NCI-H1417 treated with DMSO at 0.1 percent for 48 hours (cell line): ENCODE results near the gene NT5C3B.
"Not testable (repeated sequence)": the region's sequence is repeated elsewhere in the genome, so short reads cannot be mapped to it uniquely, and the experiment has no call there.

Experiments
- DNase-seq: peaks from one replicate; lab custom pipeline; 2025; lab: John Stamatoyannopoulos, UW

Gene NT5C3B

DNA sequence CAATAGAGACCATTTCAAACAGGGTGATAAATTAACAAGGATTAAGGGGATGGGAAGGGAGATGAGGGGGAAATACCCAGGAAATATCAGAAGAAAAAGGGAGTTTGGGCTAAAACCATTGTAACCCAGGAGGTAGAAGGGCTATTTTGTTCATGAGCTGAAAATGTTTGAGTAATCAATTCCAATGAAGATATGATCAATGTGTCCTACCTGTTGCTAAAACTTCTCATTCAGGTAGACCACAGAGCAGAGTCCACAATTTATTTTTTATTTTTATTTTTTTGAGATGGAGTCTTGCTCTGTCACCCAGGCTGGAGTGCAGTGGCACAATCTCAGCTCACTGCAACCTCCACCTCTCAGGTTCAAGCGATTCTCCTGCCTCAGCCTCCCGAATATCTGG is 3.4 kb upstream of the NT5C3B start:
- DNase-seq, result not testable (repeated sequence)

DNA sequence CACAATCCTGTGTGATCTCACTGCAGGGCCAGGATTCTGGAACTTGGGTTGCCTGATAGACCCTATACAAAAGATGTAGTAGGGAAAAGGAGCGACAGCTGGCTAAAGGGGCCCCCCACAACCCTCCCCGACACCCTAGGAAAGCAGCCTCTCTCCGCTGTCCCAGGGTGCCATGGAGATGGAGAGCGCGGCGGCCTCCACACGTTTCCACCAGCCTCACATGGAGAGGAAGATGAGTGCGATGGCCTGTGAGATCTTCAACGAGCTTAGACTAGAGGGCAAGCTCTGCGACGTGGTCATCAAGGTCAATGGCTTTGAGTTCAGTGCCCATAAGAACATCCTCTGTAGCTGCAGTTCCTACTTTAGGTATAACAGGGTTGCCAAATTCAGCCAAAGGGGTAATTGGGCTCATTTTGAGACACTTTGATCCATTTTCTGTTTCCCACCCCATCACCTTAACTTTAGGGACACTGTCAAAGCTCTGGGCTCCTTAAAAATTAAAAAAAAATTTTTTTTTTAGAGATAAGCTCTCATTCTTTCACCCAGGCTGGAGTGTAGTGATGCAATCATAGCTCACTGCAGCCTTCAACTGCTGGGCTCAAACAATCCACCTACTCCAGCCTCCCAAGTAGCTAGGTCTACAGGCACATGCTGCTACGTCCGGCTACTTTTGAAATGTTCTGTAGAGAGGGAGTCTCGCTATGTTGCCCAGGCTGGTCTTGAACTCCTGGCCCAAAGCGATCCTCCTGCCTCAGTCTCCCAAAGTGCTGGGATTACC is 1.9 kb upstream of the NT5C3B start, which contains the start of gene KLHL10:
Gene KLHL10, plus strand, starts transcription at position 65 of the 778 bp plus-strand sequence. Its CDS starts 108 bp downstream, at position 173.
- DNase-seq, result no peak

DNA sequence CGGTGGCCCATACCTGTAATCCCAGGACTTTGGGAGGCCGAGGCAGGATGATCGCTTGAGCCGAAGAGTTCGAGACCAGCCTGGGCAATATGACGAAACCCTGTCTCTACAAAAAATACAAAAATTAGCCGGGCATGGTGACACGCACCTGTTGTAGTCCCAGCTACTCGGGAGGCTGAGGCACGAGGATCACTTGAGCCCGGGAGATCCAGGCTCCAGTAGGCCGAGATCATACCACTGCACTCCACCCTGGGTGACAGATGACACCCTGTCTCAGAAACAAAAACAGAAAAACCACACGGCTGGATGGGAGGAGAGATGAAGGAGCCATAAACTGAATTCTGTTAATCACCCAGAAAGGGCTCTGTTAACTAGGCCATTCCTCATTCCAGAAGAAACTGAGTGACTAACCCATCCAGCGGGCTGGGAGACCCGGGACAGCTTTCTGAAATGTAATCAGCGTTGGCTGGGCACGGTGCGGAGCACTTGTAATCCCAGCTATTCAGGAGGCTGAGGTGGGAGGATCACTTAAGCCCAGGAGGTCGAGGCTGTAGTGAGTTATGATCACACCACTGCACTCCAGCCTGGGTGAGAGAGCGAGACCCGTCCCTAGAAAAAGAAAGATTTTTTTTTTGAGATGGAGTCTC is 641 bp upstream of the NT5C3B start:
- no peak for DNase-seq

DNA sequence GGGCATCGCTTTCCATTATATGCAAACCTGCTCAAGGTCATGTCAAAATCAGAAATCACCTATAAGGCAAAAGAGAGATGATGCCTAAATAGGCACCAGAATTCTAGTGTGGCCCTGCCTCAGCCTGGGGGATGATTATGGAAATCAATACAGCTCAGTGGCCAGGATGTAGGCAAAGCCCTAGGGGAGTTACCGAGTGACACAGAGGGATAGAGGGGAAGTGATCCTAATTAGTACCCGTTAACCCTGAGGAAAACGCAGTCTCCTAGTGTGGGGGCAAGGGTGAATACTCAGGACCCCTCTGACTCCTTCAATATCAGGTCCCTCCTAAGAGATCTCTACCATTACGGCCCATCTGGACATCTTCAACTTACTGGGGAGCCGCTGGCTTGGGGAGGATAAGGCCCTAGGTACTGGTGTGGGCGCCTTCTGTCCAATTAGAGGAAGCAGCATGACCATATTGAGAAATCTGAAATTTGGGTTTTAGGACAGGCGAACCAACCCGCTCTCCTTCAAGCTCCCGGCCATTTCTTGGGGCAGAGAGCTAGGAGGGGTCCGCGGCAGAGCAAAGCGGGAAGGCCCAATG is 725 bp downstream of the NT5C3B start:
- no peak for DNase-seq

DNA sequence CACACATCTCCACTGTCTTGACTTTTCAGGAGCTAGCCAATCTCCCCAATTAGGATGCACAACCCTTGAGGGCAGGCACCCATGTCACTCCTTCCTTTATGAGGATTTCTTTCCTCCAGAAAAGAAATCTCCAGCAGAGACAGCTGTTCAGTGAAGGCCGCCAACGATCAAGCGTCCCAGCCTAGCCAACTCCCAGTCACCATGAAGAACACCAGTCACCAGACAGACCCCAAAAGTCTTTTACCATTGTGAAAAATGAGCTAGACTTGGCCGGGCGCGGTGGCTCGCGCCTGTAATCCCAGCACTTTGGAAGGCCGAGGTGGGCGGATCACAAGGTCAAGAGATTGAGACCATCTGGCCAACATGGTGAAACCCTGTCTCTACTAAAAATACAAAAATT is 6.1 kb downstream of the NT5C3B start:
- not testable (repeated sequence) for DNase-seq

DNA sequence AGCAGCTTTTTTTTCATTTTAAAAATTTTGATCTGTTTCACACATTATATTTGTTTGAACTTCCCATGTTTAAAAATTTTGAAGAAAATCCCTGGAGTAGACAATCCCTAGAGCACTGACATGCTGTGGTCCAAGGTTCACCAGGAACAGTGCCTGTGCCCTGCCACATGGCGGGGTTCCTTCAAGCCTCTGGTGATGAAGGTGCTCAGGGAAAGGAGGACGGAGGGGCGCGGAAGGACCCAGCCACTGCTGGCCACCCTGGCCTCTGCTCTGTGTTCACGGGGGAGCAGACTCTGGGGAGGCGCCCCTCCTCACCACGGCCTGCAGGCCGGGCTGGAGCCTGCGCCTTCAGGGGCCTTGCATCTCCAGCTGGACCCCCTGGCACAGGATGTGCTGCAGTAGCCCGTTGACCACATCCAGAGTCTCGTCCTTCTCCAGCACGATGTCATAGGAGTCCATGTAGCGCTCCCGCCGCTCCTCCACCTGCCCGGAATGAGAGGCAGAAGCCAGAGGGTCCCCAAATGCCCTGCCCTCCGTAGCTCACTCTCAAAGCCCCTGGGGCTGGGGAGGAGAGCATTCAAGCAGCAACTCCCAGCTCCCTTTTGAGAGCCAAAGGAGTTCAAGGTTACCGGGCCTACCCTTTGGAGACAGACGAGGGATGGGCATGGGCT is 10.7 kb downstream of the NT5C3B start:
- DNase-seq, result no peak

DNA sequence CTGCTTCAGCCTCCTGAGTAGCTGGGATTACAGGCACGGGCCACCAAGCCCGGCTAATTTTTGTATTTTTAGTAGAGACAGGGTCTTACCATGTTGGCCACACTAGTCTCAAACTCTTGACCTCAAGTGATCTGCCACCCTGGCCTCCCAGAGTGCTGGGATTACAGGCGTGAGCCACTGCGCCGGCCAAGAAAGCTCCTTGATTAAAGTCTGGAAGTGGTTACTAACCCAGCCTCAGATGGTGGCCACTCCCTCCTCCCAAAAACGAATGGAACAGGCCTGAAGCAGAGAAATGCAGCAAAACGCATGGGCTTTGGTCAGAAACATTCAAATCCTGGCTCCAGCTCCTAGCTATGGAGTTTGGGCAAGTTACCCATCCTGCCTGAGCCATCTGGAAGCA is 11.9 kb downstream of the NT5C3B start:
- DNase-seq, result no peak

DNA sequence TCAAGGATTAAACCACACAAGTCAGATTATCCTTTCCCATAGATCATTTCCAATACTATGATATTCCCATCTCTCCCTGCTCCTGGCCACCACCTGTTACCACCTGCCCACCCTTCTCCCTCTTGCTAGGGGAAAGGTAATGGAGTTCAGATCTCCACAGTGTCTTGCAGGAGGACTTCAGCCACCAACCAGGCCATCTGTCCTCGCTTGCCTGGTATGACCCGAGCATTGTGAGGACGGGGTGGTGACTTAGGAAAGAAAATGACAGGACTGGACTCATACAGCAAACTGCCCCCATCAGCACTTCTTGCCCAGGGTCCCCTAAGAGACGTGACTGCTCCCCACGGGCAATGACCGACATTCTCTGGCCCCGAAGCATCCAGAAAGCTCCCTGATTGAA is 12.5 kb downstream of the NT5C3B start:
- DNase-seq, result no peak

DNA sequence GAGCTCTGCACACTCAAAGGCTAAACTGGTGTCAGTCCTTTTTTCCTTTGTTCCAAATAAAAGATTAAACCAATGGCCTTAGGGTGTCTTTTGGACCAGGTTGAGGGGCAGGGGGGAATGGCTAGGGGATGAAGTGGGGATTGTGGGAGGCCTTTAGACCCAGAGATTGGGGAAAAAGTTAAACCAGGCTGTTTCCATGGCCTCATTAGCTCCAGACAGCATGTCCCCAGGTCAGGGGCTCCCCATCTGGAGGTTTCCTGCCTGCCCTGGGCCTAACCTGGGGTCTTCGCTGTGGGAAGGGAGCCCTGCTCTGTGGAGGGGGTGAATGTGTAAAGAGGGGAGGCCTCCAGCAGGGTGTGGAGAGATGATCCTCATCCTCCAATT is 12.9 kb downstream of the NT5C3B start:
- DNase-seq, result no peak

DNA sequence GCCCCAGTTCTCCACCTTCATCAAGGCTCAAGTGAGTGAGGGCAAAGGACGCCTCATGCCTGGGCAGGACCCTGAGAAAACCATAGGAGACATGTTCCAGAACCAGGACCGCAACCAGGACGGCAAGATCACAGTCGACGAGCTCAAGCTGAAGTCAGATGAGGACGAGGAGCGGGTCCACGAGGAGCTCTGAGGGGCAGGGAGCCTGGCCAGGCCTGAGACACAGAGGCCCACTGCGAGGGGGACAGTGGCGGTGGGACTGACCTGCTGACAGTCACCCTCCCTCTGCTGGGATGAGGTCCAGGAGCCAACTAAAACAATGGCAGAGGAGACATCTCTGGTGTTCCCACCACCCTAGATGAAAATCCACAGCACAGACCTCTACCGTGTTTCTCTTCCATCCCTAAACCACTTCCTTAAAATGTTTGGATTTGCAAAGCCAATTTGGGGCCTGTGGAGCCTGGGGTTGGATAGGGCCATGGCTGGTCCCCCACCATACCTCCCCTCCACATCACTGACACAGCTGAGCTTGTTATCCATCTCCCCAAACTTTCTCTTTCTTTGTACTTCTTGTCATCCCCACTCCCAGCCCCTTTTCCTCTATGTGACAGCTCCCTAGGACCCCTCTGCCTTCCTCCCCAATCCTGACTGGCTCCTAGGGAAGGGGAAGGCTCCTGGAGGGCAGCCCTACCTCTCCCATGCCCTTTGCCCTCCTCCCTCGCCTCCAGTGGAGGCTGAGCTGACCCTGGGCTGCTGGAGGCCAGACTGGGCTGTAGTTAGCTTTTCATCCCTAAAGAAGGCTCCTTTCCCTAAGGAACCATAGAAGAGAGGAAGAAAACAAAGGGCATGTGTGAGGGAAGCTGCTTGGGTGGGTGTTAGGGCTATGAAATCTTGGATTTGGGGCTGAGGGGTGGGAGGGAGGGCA is 13.6 kb downstream of the NT5C3B start:
- no peak for DNase-seq

DNA sequence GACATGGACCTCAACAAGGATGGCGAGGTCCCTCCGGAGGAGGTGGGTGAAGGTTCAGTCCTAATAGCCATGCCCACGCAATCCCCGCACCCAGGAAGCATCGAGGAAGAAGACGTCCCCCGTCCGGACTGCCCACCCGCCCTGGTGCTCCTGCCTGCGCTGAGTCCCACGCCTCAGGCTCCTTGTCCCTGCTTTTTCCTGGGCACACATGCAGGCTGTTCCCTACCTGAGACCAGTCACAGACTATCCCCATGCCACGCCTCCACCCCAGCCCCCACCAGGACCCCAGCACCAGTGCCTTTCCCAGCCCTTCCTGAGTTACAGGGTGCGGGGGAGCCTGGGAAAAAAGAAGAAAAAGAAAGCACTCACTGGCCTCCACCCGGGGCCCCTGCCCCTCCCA is 14.3 kb downstream of the NT5C3B start:
- no peak for DNase-seq

DNA sequence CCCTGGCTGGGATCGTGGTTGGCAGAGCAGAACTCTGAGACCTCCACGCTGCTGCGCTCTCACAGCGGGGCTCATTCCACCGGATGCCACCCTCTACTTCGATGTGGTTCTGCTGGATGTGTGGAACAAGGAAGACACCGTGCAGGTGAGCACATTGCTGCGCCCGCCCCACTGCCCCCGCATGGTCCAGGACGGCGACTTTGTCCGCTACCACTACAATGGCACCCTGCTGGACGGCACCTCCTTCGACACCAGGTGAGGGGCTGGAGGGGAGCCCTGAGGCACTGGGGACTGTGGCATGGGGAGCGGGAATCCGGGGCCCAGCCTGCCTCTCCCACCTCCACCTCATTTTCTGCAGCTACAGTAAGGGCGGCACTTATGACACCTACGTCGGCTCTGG is 18.0 kb downstream of the NT5C3B start:
- no peak for DNase-seq

DNA sequence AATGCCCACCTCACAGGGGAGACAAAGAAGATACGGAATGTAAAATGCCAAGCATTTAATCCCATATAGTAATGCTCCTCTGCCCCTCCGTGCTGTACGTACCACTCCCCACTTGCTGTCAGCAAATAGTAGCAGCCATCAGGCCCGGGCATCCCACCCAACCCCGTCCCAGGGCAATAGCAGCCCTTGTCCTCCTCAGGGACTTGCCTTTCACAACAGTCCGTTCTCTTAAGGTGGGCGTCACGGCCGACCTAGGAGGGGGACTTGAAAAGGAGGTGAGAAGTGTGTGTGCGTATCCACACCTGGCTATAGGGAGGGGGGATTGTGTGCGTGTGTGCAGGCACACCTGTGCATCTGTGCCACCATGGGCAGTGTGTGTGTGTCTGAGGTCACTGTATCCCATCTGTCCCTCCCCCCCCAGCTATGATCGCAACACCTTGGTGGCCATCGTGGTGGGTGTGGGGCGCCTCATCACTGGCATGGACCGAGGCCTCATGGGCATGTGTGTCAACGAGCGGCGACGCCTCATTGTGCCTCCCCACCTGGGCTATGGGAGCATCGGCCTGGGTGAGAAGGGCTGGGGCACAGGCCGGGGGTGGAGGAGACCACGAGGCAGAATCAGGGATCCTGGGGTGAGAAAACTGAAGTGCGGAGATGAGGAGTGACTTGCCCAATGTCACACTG is 19.3 kb downstream of the NT5C3B start:
- no peak for DNase-seq

DNA sequence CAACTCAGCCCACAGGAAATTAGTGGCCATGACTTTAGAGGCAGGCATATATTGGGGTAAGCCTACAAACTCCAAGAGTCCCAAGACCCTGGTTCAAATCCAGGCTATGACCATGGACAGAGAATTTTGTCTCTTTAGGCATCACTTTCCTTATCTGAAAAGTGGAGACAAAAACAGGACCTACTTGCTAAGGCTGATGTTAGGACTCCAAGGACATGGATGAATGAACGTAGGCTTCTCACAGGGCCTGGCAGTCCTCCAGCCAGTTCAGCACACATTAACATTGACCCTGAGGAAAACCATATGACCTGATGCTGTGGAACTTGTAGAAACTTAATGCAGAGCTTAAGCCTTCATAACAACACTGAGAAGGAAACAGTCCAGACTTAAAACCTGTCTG is 21.8 kb downstream of the NT5C3B start:
- DNase-seq, result no peak

DNA sequence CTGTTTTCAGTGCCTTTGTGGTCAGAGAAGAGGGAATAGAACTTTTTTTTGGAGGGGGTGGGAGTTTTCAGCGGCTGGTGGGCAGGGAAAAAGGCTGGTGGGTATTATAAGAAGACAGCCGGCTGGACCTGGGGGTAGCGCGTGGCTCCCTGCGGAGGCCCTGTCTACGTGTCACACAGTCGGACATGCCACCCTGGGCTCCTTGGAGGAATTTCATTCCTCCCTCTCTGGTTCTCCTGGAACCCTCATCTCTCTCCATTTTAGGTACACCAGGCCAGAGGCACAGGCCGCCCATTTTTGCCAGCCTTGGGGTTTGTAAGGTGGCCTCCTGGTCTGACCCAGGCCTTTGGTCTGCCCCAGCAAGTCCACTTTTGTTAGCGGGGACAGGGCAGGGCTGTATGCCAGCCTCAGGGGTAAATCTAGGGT is 22.3 kb downstream of the NT5C3B start:
- DNase-seq, result no peak

DNA sequence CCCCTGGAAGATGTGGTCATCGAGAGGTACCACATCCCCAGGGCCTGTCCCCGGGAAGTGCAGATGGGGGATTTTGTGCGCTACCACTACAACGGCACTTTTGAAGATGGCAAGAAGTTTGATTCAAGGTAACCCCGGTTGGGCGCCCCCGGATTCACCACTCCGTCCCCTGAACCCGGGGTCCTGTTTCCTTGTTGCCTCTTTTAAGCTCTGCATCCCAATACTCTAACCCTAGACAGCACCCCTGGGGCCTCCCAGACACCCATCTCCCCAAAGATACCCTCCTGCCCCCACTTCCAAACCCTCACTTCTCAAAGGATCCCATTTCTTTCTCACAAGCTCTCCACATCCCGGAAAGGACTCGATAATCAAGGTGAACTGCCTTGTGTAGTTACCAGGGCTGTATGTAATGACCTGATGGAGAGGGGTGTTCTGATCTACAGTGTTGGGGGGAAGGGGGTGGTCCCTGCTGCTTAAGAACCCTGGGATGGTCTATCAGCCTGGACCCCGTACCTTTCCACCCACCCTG is 22.8 kb downstream of the NT5C3B start:
- DNase-seq, result no peak

DNA sequence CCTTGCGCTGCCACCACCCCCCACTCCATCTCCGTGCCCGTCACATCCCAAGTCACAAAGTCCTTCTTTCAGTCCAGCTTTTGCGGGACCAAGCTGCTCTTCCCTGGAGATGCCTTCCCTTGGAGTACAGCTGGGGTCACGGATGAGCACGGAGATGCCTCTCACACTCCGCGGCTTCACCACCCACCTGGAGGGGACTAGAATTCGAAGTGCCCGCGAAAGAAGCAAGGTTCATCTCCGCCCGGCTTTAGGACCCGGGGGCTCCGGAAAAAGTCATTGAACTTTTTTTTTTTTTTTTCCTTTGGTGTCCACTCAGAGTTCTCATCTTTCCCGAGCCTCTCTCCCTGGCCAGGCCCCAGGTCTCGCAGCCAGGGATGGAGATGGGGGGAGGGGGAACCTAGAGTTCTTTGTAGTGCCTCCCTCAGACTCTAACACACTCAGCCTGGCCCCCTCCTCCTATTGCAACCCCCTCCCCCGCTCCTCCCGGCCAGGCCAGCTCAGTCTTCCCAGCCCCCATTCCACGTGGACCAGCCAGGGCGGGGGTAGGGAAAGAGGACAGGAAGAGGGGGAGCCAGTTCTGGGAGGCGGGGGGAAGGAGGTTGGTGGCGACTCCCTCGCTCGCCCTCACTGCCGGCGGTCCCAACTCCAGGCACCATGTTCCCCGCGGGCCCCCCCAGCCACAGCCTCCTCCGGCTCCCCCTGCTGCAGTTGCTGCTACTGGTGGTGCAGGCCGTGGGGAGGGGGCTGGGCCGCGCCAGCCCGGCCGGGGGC is 23.5 kb downstream of the NT5C3B start, which contains the start of gene FKBP10:
Gene FKBP10, plus strand, starts transcription at position 624 of the 771 bp plus-strand sequence. Its CDS starts 31 bp downstream, at position 655.
- no peak for DNase-seq

DNA sequence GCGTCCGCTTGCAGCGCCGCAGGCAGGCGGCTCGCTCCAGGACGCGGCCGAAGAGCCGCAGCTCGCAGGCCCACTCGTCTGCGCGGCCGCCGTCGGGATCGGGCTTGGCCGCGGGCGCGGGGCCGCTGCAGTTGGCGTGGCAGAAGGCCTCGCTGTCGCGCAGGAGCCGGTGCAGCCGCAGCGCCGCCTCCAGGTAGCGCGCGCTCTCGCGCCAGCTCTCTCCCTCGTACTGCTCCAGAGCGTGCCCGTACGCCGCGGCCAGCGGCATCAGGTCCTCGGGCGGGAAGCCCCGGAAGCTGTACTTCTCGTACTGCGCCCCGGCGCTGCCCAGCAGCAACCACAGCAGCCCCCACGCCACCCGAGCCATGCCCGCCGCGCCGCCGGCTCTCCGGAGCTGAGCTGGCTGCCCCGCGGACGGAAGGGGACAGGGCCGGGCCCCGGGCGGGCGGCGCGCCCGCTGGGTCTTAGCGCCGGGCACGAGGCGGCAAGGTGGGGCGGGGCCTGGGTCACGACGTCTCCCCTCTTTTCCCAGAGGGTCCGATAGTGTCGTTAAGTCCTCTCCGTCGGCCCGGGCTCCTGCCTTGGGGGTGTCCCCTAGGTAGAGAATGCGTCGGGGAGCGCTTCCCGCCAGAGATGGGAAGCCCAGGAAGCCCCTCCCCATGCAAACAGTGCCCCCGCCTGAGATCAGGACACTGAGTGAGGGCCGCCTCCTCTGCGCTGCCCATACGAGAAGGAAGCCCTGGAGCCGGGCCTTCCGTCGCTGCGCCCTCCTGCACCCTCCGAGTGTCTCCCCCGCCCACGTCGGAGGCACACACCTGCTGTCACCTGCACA is 24.3 kb downstream of the NT5C3B start, which contains the start of gene P3H4:
Gene P3H4, minus strand, starts transcription at position 401 of the 832 bp plus-strand sequence. Its CDS starts 34 bp downstream, at position 367.
- peak; percentile 21 for DNase-seq
